Pancreas (tissue), 10 donors: ENCODE measurements around the gene SPTBN1. TPM values are rescaled to one million over a fixed set of nuclear protein-coding genes. Genes with fewer than 3 reads are reported as not detected.

Source experiments
- ATAC-seq, 4 donors: fragments of 200-7000 bp; cut with Tn5 transposase; one replicate each; pipeline versions ENCODE4 v1.8.0 to v1.9.1; 2020; ENCODE audit warnings: mild to moderate bottlenecking in 4 of 4, moderate library complexity in 4 of 4
- DNase-seq, 6 donors: peaks; one replicate each; pipeline ENCODE4 v3.0.0-alpha.2; 2020
- FAIRE-seq: peaks from 2 replicates; lab custom pipeline; 2012; peaks lifted over from hg19 to GRCh38; lab: Jason Lieb, UNC
- H3K27ac ChIP-seq, 4 donors: fragments of 200-600 bp; sonication (generic); 1 replicate in 3 of 4; 2 replicates in 1 of 4; pipeline versions ENCODE4 v1.5.0 to v1.8.0; 2020
- H3K27me3 ChIP-seq, 4 donors: fragments of 200-600 bp; one replicate each; pipeline ENCODE4 v1.8.0; 2021
- H3K36me3 ChIP-seq, 3 donors: fragments of 200-600 bp; sonication (generic) in 1 of 3; one replicate each; pipeline versions ENCODE4 v1.5.0 to v1.8.0; 2020 to 2021
- H3K4me1 ChIP-seq, 3 donors: fragments of 200-600 bp; one replicate each; pipeline ENCODE4 v1.8.0; 2021
- H3K4me3 ChIP-seq, 4 donors: fragments of 200-600 bp; sonication (generic) in 2 of 4; one replicate each; pipeline versions ENCODE4 v1.5.0 to v1.8.0; 2020 to 2021
- H3K9me3 ChIP-seq, 4 donors: fragments of 200-600 bp; one replicate each; pipeline ENCODE4 v1.8.0; 2021
- CTCF ChIP-seq, 4 donors: fragments of 200-600 bp; sonication (generic) in 3 of 4; IDR thresholded peaks; one replicate each; pipeline versions ENCODE4 v1.5.0 to v1.8.0; 2021; ENCODE audit warnings: antibody characterized with exemption in 4 of 4
- WGBS, 2 donors: extraction: QIAGEN DNeasy Blood & Tissue Kit; methylation state at CpG; one replicate each; pipeline ENCODE4 v1.1.7; 2013; 5-methylcytosine and 5-hydroxymethylcytosine counted together
- intact Hi-C, 3 donors: fragments of 100-400 bp; cut with DNase I; formaldehyde crosslinking; loops; one replicate each; pipeline versions ENCODE4 v1.11.1 to v1.14.2; 2022
- polyA plus RNA-seq, 2 donors: library from polyadenylated mRNA; stranded (reverse); fragments of 200-250 nt; gene quantifications; one replicate each; pipeline ENCODE4 v1.2.3, GENCODE V29; 2013
- total RNA-seq, 6 donors: library from RNA; stranded (reverse); fragmentation: NEBNext Ultra II Directional in 4 of 6; extraction: Animal tissue kit (Norgen Biotek cat#: 25700) in 4 of 6; gene quantifications; one replicate each; pipeline versions ENCODE4 v1.2.1 to v1.2.4, GENCODE V29; 2021 to 2023
- donor health status: healthy with polysubstance abuse.
- donor health status: DM: no; HTN: no; CAD: no; lungs with moderate emphysema.
- donor health status: DM: no; HTN: no; CAD: no.
- donor health status: control.
- donor health status: control.
- donor health status: Bipolar disorder and iron deficiency.
- donor health status: DM: yes; HTN: yes; CAD: no.
- donor health status: DM: no; HTN: no; CAD: no.
- donor health status: DM: no; HTN: no; CAD: no.
- donor health status: DM: yes; HTN: yes; CAD: no.

Gene SPTBN1
- total and polyA plus RNA-seq, 8 donors = 43.8 to 192 (median 84.4) TPM

GRCh38 chr2:54561010-54561409 is 104.9 kb downstream of the SPTBN1 start:
- Histone ChIP-seq H3K27ac (peak overlapping the region in 2 of 4 donors; percentile 99), H3K36me3 (no peaks in the 10 kb centered on the region), H3K4me1 (peaks cover 7 to 40% (median 24%) of the 10 kb centered on the region in 3 donors), H3K9me3 (no peaks in the 10 kb centered on the region), H3K27me3 (no peaks in the 10 kb centered on the region), H3K4me3 (peak overlapping the region in 3 of 4 donors; percentile 7 to 72 (median 69))
- no peak for FAIRE-seq
- DNase-seq = no peak
- ATAC-seq = no peak
- WGBS, 2 donors = 27 to 32% methylated on average over 4 of the region's 4 CpGs
- intact Hi-C loops = no loop called here
- TF ChIP-seq CTCF (IDR thresholded peaks at IDR 0.05) = no peak

- no peaks in the 10 kb centered on the region for H3K27me3 ChIP-seq
- peak overlapping the region in 1 of 4 donors; percentile 68 for H3K27ac ChIP-seq
- DNase-seq = no peak
- no peaks in the 10 kb centered on the region for H3K9me3 ChIP-seq
- no peak overlapping the region for H3K4me3 ChIP-seq
- ATAC-seq = no peak
- WGBS, 2 donors = 73 to 75% methylated on average over 2 of the region's 2 CpGs
- no peak for FAIRE-seq
- H3K36me3 ChIP-seq = no peaks in the 10 kb centered on the region
- peaks cover 26 to 61% (median 57%) of the 10 kb centered on the region in 3 donors for H3K4me1 ChIP-seq
- intact Hi-C loops = no loop called here
- no peak for TF ChIP-seq CTCF (IDR thresholded peaks at IDR 0.05)
Observed at GRCh38 chr2:54564439-54564838, 108.3 kb downstream of the SPTBN1 start.

GRCh38 chr2:54565551-54565950 is 109.4 kb downstream of the SPTBN1 start:
- no peak overlapping the region for H3K4me3 ChIP-seq
- peak overlapping the region in 2 of 4 donors; percentile 68 to 94 for H3K27ac ChIP-seq

GRCh38 chr2:54566896-54567295 is 110.8 kb downstream of the SPTBN1 start:
- no peaks in the 10 kb centered on the region for H3K9me3 ChIP-seq
- TF ChIP-seq CTCF (IDR thresholded peaks at IDR 0.05) = no peak
- peak overlapping the region in 3 of 4 donors; percentile 42 to 94 (median 68) for H3K27ac ChIP-seq
- intact Hi-C loops = no loop called here
- FAIRE-seq (no peak), DNase-seq (peak in 1 of 6 donors; percentile 50), ATAC-seq (peak; percentile 16 to 63 (median 41))
- 11 to 12% methylated on average over 1 of the region's 1 CpG for WGBS, 2 donors
- H3K4me3 ChIP-seq = no peak overlapping the region
- H3K36me3 ChIP-seq = no peaks in the 10 kb centered on the region
- no peaks in the 10 kb centered on the region for H3K27me3 ChIP-seq
- H3K4me1 ChIP-seq = peaks cover 41 to 77% (median 70%) of the 10 kb centered on the region in 3 donors

More at GRCh38 chr2:54565551-54565950, 109.4 kb downstream of the SPTBN1 start:
- Histone ChIP-seq H3K27me3 (no peaks in the 10 kb centered on the region), H3K36me3 (no peaks in the 10 kb centered on the region), H3K4me1 (peaks cover 32 to 72% (median 68%) of the 10 kb centered on the region in 3 donors), H3K9me3 (no peaks in the 10 kb centered on the region)
- FAIRE-seq (no peak), DNase-seq (no peak), ATAC-seq (no peak)
- TF ChIP-seq CTCF (IDR thresholded peaks at IDR 0.05) = no peak
- intact Hi-C loops = no loop called here

GRCh38 chr2:54568876-54569321 is 112.8 kb downstream of the SPTBN1 start:
- WGBS, 2 donors = 4 to 7% methylated on average over 5 of the region's 5 CpGs
- ATAC-seq = peak; percentile 9 to 50 (median 31)
- H3K27me3 ChIP-seq = no peaks in the 10 kb centered on the region
- H3K27ac ChIP-seq = peak overlapping the region in 2 of 4 donors; percentile 68 to 94
- TF ChIP-seq CTCF (IDR thresholded peaks at IDR 0.05) = no peak
- H3K9me3 ChIP-seq = no peaks in the 10 kb centered on the region
- H3K4me1 ChIP-seq = peaks cover 59 to 95% (median 84%) of the 10 kb centered on the region in 3 donors
- peak overlapping the region in 1 of 4 donors; percentile 1 for H3K4me3 ChIP-seq
- intact Hi-C loops = no loop called here
- H3K36me3 ChIP-seq = no peaks in the 10 kb centered on the region
- FAIRE-seq = no peak
- peak in 4 of 6 donors; percentile 45 to 66 (median 56) for DNase-seq
